ENCODE measurements around the gene TRPV4. TPM values are rescaled to one million over a fixed set of nuclear protein-coding genes. Genes with fewer than 3 reads are reported as not detected.
A peak's percentile ranks its signal among the peaks of the same experiment; 100 is the strongest.

Gene TRPV4
- total RNA-seq, 4 donors from 2014 or later, result 2.8 to 7.5 (median 4.8) TPM

GRCh38 chr12:109765446-109765810, 67.8 kb downstream of the TRPV4 start:
- peaks cover 0 to 6% (median 0%) of the 10 kb centered on the region in 3 donors for H3K9me3 ChIP-seq
- no peak overlapping the region for H3K27ac ChIP-seq
- H3K27me3 ChIP-seq, result no peaks in the 10 kb centered on the region
- no peak overlapping the region for H3K4me3 ChIP-seq
- DNase-seq, result no peak
- TF ChIP-seq, protein P1, sequence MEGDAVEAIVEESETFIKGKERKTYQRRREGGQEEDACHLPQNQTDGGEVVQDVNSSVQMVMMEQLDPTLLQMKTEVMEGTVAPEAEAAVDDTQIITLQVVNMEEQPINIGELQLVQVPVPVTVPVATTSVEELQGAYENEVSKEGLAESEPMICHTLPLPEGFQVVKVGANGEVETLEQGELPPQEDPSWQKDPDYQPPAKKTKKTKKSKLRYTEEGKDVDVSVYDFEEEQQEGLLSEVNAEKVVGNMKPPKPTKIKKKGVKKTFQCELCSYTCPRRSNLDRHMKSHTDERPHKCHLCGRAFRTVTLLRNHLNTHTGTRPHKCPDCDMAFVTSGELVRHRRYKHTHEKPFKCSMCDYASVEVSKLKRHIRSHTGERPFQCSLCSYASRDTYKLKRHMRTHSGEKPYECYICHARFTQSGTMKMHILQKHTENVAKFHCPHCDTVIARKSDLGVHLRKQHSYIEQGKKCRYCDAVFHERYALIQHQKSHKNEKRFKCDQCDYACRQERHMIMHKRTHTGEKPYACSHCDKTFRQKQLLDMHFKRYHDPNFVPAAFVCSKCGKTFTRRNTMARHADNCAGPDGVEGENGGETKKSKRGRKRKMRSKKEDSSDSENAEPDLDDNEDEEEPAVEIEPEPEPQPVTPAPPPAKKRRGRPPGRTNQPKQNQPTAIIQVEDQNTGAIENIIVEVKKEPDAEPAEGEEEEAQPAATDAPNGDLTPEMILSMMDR (IDR thresholded peaks at IDR 0.05), result no peak
- no peak for TF ChIP-seq POLR2A (IDR thresholded peaks at IDR 0.05)
- no peaks in the 10 kb centered on the region for H3K36me3 ChIP-seq
- intact Hi-C loops (cut with DNase I), result no loop called here
- H3K4me1 ChIP-seq, result peaks cover 0 to 6% (median 0%) of the 10 kb centered on the region in 3 donors
- WGBS, 2 donors, result 73 to 94% methylated on average over 3 to 6 of the region's 6 CpGs

GRCh38 chr12:109764776-109765445, 68.3 kb downstream of the TRPV4 start:
- H3K27ac ChIP-seq, result no peak overlapping the region
- intact Hi-C loops (cut with DNase I), result no loop called here
- no peak for TF ChIP-seq POLR2A (IDR thresholded peaks at IDR 0.05)
- TF ChIP-seq, protein P1 (IDR thresholded peaks at IDR 0.05), result no peak
- peaks cover 0 to 6% (median 0%) of the 10 kb centered on the region in 3 donors for H3K9me3 ChIP-seq
- H3K4me1 ChIP-seq, result peaks cover 0 to 6% (median 0%) of the 10 kb centered on the region in 3 donors
- 80% methylated on average over 13 to 17 of the region's 18 CpGs for WGBS, 2 donors
- no peaks in the 10 kb centered on the region for H3K27me3 ChIP-seq
- no peak overlapping the region for H3K4me3 ChIP-seq
- no peaks in the 10 kb centered on the region for H3K36me3 ChIP-seq
- DNase-seq, result no peak

GRCh38 chr12:109764123-109764522, 69.1 kb downstream of the TRPV4 start:
- Histone ChIP-seq H3K27ac (no peak overlapping the region), H3K36me3 (no peaks in the 10 kb centered on the region), H3K4me3 (no peak overlapping the region), H3K27me3 (no peaks in the 10 kb centered on the region), H3K4me1 (peaks cover 0 to 6% (median 0%) of the 10 kb centered on the region in 3 donors), H3K9me3 (peaks cover 0 to 6% (median 0%) of the 10 kb centered on the region in 3 donors)
- 87 to 96% methylated on average over 2 to 3 of the region's 3 CpGs for WGBS, 2 donors
- DNase-seq, result no peak
- no peak for TF ChIP-seq POLR2A (IDR thresholded peaks at IDR 0.05)
- TF ChIP-seq, protein P1 (IDR thresholded peaks at IDR 0.05), result no peak
- intact Hi-C loops (cut with DNase I), result no loop called here

- H3K27me3 ChIP-seq, result peaks cover 0 to 7% (median 0%) of the 10 kb centered on the region in 4 donors
- peaks cover 0 to 6% (median 0%) of the 10 kb centered on the region in 3 donors for H3K9me3 ChIP-seq
- H3K4me1 ChIP-seq, result peaks cover 0 to 6% (median 0%) of the 10 kb centered on the region in 3 donors
- 20 to 50% methylated on average over 1 to 3 of the region's 3 CpGs for WGBS, 2 donors
- H3K4me3 ChIP-seq, result no peak overlapping the region
- peak overlapping the region in 2 of 4 donors; percentile 9 to 38 for H3K27ac ChIP-seq
- H3K36me3 ChIP-seq, result no peaks in the 10 kb centered on the region
- intact Hi-C loops (cut with DNase I), result no loop called here
- no peak for TF ChIP-seq POLR2A (IDR thresholded peaks at IDR 0.05)
- TF ChIP-seq, protein P1 (IDR thresholded peaks at IDR 0.05), result no peak
- no peak for DNase-seq
These were observed 69.9 kb downstream of the TRPV4 start for GRCh38 chr12:109763201-109763841.

- H3K4me1 ChIP-seq, result peaks cover 0 to 6% (median 0%) of the 10 kb centered on the region in 3 donors
- no peak for DNase-seq
- peak overlapping the region in 1 of 4 donors; percentile 38 for H3K27ac ChIP-seq
- H3K36me3 ChIP-seq, result no peaks in the 10 kb centered on the region
- no peak for TF ChIP-seq POLR2A (IDR thresholded peaks at IDR 0.05)
- H3K4me3 ChIP-seq, result no peak overlapping the region
- H3K27me3 ChIP-seq, result peaks cover 0 to 13% (median 0%) of the 10 kb centered on the region in 4 donors
- peaks cover 0 to 6% (median 0%) of the 10 kb centered on the region in 3 donors for H3K9me3 ChIP-seq
- WGBS, 2 donors, result 56% methylated on average over 1 of the region's 2 CpGs; no CpG with 5 or more reads in 1 of the 2 donors
- intact Hi-C loops (cut with DNase I), result no loop called here
These were observed 70.5 kb downstream of the TRPV4 start for GRCh38 chr12:109762673-109763191.

All from esophagus squamous epithelium (tissue), 5 donors.